Progenitor cell of endocrine pancreas (in vitro differentiated cells): ENCODE results near the gene MFGE8. TPM values are rescaled to one million over a fixed set of nuclear protein-coding genes. Genes with fewer than 3 reads are reported as not detected.

Experiments
- DNase-seq: peaks from one replicate; pipeline ENCODE4 v3.0.0; 2021; ENCODE audit warnings: low spot score; ENCODE audit not compliant: unreplicated experiment
- H3K27ac Mint-ChIP-seq: 2 replicates; pipeline ENCODE4 v1.8.0; 2021; ENCODE audit warnings: mild to moderate bottlenecking, moderate library complexity, mixed read lengths
- H3K27me3 Mint-ChIP-seq: 2 replicates; pipeline ENCODE4 v1.8.0; 2021; ENCODE audit warnings: mixed read lengths
- H3K36me3 Mint-ChIP-seq: 2 replicates; pipeline ENCODE4 v1.8.0; 2022; ENCODE audit warnings: mixed read lengths; ENCODE audit not compliant: insufficient read depth
- H3K4me1 Mint-ChIP-seq: 2 replicates; pipeline ENCODE4 v1.8.0; 2021; ENCODE audit warnings: low read depth, mixed read lengths
- H3K4me3 Mint-ChIP-seq: 2 replicates; pipeline ENCODE4 v1.8.0; 2021; ENCODE audit warnings: low read depth, mild to moderate bottlenecking, moderate library complexity, mixed read lengths
- H3K9me3 Mint-ChIP-seq: 2 replicates; pipeline ENCODE4 v1.8.0; 2021; ENCODE audit warnings: low read depth, mixed read lengths
- CTCF ChIP-seq: fragments of 200-600 bp; sonication (generic); IDR thresholded peaks from one replicate; pipeline ENCODE4 v1.5.0; 2021; ENCODE audit warnings: antibody characterized with exemption, mild to moderate bottlenecking; ENCODE audit not compliant: unreplicated experiment
- total RNA-seq: library from RNA; stranded (reverse); gene quantifications from 2 replicates; pipeline ENCODE4 v1.2.1, GENCODE V29; 2021

MFGE8 gene
- total RNA-seq, 1 donor from 2014 or later: 297 TPM

DNA sequence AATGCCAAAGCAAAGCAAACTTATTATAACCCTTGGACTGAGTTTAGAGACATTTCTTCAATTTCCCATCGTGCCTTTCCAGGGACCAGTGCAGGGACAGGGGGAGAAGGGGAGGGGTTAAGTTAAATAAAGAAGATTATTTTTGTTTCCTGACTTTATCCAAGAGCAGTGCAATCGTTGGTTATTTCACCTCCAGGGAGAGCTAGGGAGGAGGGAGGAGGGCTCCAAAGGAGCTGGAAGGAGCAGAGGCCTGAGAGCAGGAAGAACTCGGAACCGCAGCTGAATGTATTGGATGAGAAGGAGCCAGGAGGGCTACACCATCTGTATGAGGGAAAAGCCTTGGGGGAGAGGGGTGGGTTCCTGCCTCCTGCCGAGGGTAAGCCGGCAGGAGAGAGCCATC lies 38.5 kb downstream of the MFGE8 start:
- DNase-seq: no peak
- H3K27me3 Mint-ChIP-seq: peaks cover 10% of the 10 kb centered on the region

DNA sequence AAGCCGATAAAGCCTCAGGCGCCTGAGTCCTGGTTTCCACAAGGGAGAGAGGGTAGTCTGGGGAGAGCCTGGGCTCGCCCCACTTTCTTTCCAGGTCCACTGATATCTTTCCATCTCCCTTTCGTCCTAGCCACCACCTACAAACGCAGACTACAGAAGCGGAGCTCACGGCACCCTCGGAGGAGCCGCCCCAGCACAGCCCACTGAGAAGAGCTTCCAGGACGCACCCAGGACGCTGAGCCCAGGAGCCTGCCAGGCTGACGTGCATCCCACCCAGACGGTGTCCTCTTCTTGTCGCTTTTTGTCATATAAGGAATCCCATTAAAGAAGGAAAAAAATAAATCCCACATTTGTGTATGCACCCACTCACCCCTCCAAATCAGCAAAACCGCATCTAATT lies 38.9 kb downstream of the MFGE8 start:
- Mint-ChIP-seq H3K36me3 (no peaks in the 10 kb centered on the region), H3K27ac (no peak overlapping the region), H3K4me1 (no peaks in the 10 kb centered on the region), H3K9me3 (no peaks in the 10 kb centered on the region), H3K27me3 (peaks cover 10% of the 10 kb centered on the region), H3K4me3 (no peak overlapping the region)
- DNase-seq: no peak
- TF ChIP-seq CTCF: no peak

More for the DNA sequence above, 38.5 kb downstream of the MFGE8 start:
- H3K9me3 Mint-ChIP-seq: no peaks in the 10 kb centered on the region
- no peak for TF ChIP-seq CTCF
- peak overlapping the region; percentile 38 for H3K27ac Mint-ChIP-seq
- no peaks in the 10 kb centered on the region for H3K4me1 Mint-ChIP-seq
- no peaks in the 10 kb centered on the region for H3K36me3 Mint-ChIP-seq
- no peak overlapping the region for H3K4me3 Mint-ChIP-seq

GRCh38 chr15:88873786-88874185 lies 39.4 kb downstream of the MFGE8 start:
- H3K27ac Mint-ChIP-seq: no peak overlapping the region
- no peaks in the 10 kb centered on the region for H3K9me3 Mint-ChIP-seq
- no peaks in the 10 kb centered on the region for H3K4me1 Mint-ChIP-seq
- no peak overlapping the region for H3K4me3 Mint-ChIP-seq
- no peak for DNase-seq
- no peak for TF ChIP-seq CTCF
- no peaks in the 10 kb centered on the region for H3K36me3 Mint-ChIP-seq
- peaks cover 10% of the 10 kb centered on the region for H3K27me3 Mint-ChIP-seq

- H3K27me3 Mint-ChIP-seq: peaks cover 11% of the 10 kb centered on the region
Observed at GRCh38 chr15:88872706-88873105, 40.5 kb downstream of the MFGE8 start.

DNA sequence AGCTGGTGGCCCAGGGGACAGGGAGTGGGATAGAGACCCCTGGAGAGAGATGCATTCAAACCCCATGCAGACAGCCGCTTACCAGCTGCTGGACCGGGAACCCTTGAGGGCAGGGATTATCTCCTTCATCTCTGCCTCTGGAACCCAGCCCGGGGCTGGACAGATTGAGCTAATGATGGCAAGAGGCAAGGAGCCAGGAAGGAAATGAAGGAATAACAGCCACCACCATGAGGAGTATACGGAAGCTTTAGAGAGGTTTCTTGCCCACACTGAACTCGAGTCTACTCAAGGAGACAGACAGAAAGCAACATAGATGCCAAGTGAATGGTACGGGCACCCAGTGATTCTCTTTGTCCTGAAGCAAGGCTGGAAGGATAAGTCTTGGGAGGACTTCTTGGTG lies 41.1 kb downstream of the MFGE8 start:
- H3K27ac Mint-ChIP-seq: no peak overlapping the region
- no peaks in the 10 kb centered on the region for H3K36me3 Mint-ChIP-seq
- no peak overlapping the region for H3K4me3 Mint-ChIP-seq
- TF ChIP-seq CTCF: no peak
- H3K4me1 Mint-ChIP-seq: no peaks in the 10 kb centered on the region
- no peak for DNase-seq
- H3K27me3 Mint-ChIP-seq: peaks cover 13% of the 10 kb centered on the region
- no peaks in the 10 kb centered on the region for H3K9me3 Mint-ChIP-seq

More at GRCh38 chr15:88872706-88873105, 40.5 kb downstream of the MFGE8 start:
- Mint-ChIP-seq H3K4me3 (no peak overlapping the region), H3K4me1 (no peaks in the 10 kb centered on the region), H3K9me3 (no peaks in the 10 kb centered on the region), H3K36me3 (no peaks in the 10 kb centered on the region), H3K27ac (no peak overlapping the region)
- DNase-seq: no peak
- no peak for TF ChIP-seq CTCF
